Retinal pigment epithelial cell (primary cell): ENCODE measurements around the gene BHLHA9.

Experiments used
- DNase-seq: peaks from one replicate; pipeline ENCODE4 v3.0.0-alpha.2; 2010; ENCODE audit warnings: low read depth
- H3K4me3 ChIP-seq: 2 replicates; pipeline ENCODE4 v1.5.1; 2011; ENCODE audit warnings: mild to moderate bottlenecking, low read length, control low read depth, moderate library complexity
- CTCF ChIP-seq: conservative IDR thresholded peaks from 2 replicates; pipeline ENCODE4 v1.5.1; 2011; ENCODE audit warnings: low read depth, low read length, control low read depth, inconsistent platforms

The BHLHA9 gene

GRCh38 chr17:1227917-1228780 lies 42.1 kb upstream of the BHLHA9 start:
- peak overlapping the region; percentile 34 for H3K4me3 ChIP-seq
- DNase-seq: no peak
- no peak for TF ChIP-seq CTCF

GRCh38 chr17:1228781-1229348 lies 41.4 kb upstream of the BHLHA9 start:
- TF ChIP-seq CTCF: no peak
- H3K4me3 ChIP-seq: no peak overlapping the region
- DNase-seq: no peak

GRCh38 chr17:1229349-1229899 lies 40.8 kb upstream of the BHLHA9 start:
- DNase-seq: no peak
- H3K4me3 ChIP-seq: peak overlapping the region; percentile 44
- no peak for TF ChIP-seq CTCF

GRCh38 chr17:1229900-1230501 lies 40.2 kb upstream of the BHLHA9 start:
- no peak for DNase-seq

GRCh38 chr17:1231456-1231855 lies 38.8 kb upstream of the BHLHA9 start:
- TF ChIP-seq CTCF: no peak
- no peak for DNase-seq
- H3K4me3 ChIP-seq: no peak overlapping the region

More at GRCh38 chr17:1229900-1230501, 40.2 kb upstream of the BHLHA9 start:
- H3K4me3 ChIP-seq: peak overlapping the region; percentile 31
- TF ChIP-seq CTCF: no peak

- no peak for TF ChIP-seq CTCF
- H3K4me3 ChIP-seq: no peak overlapping the region
Observed at GRCh38 chr17:1232331-1232730, 37.9 kb upstream of the BHLHA9 start.

GRCh38 chr17:1232786-1233185 lies 37.5 kb upstream of the BHLHA9 start:
- no peak for TF ChIP-seq CTCF
- H3K4me3 ChIP-seq: no peak overlapping the region
- DNase-seq: no peak

More at GRCh38 chr17:1232331-1232730, 37.9 kb upstream of the BHLHA9 start:
- DNase-seq: no peak
